Right lung (tissue), 5 donors: ENCODE measurements around the gene DNM3. TPM values are rescaled to one million over a fixed set of nuclear protein-coding genes. Genes with fewer than 3 reads are reported as not detected.

Experiments
- DNase-seq, 2 donors: peaks; one replicate each; pipeline ENCODE4 v3.0.0-alpha.2; 2013
- polyA plus RNA-seq, 5 donors: library from polyadenylated mRNA; unstranded; fragments of 120-200 nt; gene quantifications; one replicate each; pipeline versions ENCODE4 v1.2.1 to v1.2.3, GENCODE V29; 2013; ENCODE audit warnings: inconsistent platforms in 1 of 5, low replicate concordance in 1 of 5; ENCODE audit not compliant: insufficient read length in 5 of 5, insufficient read depth in 1 of 5

DNM3 gene
- polyA plus RNA-seq, 5 donors: 4.1 to 6.9 (median 5.2) TPM

DNA sequence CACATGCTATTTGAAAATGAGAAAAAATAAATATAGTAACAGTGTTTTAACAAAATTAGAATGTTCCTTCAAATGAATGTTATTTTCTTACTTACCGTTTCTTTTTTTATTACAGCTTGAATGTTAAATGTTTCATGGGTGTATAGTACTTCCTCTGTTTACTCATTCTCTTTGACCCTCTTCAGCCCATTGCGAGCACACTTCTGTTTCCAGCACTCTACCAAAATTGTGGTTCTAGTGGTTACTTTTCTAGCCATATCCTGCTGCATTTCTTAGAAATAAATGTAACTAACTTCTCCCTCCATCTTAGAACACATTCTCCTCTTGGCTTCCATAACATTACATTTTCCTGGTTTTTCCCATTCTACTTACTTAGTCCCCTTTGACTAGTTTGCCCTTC lies 389.2 kb downstream of the DNM3 start:
- no peak for DNase-seq

DNA sequence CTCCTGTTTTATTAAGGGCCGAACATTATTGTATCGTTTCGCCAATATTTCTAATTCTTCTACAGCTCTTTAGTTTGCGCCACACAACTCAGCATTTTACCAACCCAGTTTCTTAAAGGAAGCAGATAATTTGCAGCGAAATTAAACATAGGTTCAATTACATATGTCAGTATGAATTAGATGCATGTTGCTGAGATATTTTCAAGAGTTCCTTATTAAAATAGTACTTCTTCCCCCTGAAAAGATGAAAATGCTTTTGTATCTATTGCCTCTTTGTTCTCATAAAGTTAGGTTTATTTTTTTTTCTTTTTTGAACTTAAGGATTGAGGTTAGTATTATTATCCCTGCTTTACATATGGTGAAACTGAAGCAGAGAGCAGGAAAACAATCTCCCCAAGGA lies 395.7 kb downstream of the DNM3 start:
- no peak for DNase-seq

DNA sequence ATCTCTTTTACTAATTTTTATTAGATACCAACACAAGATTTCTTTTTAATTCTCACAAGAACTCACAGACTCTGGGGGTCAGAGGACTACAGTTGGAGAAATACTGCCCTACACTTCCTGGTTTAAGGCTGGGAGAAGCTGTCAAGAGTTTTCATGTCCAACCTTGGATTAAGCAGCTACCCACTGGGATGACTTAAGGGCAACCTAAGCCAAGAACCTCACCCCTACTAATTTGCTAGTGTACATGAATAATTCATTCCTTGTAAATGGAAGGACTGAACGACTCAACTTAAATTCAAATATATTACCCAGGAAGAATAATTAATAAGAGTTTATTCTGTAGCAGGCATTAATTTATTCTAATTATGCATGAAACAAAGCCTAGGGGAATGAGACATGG lies 396.9 kb downstream of the DNM3 start:
- DNase-seq: no peak

DNA sequence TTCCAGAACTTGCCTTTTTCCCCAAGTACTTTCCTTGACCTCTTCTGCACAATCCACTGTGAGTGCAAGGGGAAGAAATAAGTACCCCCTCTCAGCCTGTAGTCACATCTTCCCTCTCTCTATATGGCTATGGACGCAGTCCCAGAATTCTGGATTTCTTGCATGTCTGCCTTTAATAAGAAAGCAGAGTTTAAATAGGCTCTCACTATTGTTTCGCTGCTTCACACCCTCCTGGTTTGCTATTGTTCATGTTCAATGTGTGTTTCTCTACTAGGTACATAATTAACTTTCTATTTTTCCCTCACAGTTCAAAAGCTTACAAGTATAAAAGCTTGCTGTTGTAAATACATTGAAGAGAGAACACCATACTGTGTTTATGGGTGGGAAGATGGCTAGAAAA lies 397.7 kb downstream of the DNM3 start:
- no peak for DNase-seq

DNA sequence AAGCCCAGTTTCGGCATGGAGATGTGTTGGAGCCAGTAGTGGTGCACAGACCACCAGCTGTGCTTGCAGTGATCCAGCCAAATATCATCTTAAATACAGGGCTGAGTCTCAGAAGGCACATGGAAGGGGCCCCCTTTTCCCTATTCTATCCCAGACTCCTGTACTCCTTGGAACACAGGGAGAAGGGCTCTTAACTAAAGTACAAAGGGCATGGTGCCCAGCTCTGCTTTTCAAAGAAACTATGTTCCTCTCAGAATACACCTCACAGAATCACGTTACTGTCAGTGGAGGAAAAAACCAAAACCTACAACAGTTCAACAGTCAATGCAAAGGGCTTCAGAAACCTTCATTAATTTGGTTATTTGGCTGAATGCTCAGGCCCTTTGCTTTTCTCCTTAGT lies 398.6 kb downstream of the DNM3 start:
- peak; percentile 23 to 33 for DNase-seq

DNA sequence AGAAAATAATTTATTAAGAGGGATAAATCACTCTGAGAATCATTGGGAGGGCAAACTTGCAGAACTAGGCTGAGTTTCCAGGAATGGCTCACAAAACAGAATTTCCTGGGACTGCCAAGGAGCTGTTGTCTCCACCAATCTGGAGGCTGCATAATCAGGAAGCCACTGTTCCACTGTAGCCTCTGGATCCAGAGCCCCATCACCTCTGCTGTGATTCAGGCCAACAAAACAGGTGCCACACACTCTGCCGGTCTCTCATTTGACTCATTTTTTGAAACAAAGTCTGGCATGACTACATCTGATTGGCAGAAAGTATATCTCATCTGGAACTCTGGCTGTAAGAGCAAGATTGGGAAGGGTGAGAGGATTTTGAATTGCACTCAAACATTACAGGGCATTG lies 400.2 kb downstream of the DNM3 start:
- no peak for DNase-seq

DNA sequence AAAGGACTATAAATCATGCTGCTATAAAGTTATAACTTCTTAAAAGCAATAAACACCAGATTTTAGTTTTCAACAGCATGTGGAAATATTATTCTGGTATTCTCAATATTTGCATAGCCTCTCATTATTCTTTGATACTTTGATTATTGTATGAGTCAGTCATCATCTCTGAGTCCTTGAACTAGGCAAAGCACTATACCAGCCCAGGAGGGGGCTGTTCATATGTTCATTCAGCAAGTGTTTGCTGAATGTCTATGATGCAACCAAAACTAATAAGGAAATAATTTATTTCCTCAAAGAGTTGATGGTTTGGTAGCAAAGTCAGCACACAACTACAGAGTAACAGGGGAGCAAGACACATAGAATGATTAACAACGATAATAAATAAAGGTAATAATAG lies 403.6 kb downstream of the DNM3 start:
- DNase-seq: no peak

DNA sequence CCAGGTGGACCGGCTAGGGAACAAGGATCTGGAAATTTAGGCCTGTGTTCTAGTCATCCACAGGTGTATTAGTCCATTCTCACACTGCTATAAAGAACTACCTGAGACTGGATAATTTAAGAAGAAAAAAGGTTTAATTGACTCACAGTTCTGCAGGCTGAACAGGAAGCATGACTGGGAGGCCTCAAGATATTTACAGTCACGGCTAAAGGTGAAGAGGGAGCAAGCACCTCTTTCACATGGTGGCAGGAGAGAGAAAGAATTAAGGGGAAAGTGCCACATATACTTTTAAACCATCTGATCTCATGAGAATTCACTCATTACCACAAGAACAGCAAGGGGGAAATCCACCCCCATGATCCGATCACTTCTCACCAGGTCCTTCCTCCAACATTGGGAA lies 404.5 kb downstream of the DNM3 start:
- no peak for DNase-seq

DNA sequence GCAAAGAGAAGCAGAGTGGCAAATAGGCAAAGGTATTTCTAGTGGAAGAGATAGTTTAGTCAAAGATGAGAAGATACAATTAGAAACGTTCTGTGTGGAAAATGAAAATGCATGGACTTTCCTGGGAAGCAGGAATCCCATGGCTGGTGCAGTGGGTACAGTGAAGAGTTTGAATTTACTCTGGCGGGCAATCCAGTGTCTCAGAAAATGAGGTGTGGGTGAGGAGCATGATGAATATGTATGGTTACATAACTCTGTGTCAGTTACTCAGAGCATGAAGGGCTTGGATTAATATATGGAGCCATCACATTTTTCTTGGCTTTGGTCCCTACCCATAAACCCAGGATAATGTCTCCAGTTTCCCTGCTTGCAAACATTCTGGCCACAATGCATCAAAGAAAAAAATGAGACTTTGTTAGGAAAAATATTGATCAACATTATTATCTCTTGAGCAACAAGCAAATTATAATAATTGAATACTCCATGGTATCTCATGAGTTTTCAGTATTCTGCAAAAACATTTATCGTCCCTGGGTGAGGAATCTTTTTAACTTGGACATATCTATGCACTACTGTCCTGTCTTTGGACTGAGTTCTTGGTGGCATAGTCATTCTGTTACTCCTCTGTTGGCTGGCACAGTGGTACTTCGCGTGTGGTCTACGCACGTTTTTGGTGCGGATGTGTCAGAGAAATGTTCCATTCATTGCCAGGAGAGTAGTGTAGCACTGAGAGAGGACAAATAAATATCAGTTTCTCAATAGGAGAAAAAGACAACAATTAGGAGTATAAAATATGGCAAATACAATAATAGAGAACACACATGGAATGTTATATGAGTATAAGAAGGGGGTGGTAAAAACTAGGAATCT lies 405.5 kb downstream of the DNM3 start:
- no peak for DNase-seq

DNA sequence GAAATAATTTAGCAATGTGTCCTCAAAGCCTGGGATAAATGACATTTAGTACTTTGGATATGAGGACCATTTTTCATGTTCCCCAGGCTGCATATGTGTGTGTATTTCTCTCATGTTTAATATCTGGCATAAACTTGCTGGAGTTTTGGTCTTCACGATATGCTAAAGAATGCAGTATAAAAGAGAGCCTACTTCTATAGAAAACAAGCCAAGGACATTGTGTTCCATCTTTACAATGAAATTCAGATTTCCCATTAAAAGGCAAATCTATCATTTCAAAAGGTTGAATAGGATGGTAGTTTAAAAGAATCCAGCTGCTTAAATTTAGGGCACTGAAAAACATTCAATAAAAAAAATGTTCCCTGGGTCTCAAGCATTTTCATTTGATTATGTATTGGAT lies 410.2 kb downstream of the DNM3 start:
- no peak for DNase-seq

DNA sequence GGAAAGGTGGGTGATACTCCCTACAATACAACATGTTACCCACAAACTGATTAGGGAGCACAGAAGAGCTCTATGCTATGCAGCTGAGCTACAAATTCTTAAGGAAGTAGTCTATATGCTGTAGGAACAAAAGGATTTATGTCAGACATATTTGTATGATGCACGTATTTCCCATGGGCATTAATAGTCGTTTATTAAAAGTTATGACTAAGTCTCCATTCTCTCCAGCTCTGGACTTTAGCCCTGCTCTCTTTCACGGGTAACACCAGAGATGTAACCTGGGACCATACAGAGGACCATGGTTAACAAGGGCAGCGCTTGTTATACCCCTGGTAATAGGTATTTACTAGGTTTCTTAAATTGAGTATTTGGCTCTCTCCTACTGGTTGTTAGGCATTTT lies 411.0 kb downstream of the DNM3 start:
- DNase-seq: no peak

DNA sequence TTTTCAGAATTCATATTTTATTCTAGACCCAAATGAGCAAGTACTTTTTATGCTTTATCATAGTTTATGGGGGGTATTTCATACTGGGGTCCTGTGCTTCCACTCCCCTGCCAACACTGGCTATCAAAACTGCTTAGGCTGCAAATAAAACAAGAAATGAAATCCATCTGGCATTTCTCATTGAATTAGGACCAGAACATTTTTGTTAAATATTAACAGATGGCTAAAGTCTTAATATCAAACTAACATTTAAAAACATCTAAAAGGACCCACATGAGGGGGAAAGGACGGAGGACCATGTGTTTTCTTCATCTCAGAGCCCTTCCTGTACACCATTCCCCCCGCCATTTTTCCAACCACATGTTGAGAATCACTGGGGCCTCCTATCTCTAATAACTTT lies 411.7 kb downstream of the DNM3 start:
- DNase-seq: no peak

DNA sequence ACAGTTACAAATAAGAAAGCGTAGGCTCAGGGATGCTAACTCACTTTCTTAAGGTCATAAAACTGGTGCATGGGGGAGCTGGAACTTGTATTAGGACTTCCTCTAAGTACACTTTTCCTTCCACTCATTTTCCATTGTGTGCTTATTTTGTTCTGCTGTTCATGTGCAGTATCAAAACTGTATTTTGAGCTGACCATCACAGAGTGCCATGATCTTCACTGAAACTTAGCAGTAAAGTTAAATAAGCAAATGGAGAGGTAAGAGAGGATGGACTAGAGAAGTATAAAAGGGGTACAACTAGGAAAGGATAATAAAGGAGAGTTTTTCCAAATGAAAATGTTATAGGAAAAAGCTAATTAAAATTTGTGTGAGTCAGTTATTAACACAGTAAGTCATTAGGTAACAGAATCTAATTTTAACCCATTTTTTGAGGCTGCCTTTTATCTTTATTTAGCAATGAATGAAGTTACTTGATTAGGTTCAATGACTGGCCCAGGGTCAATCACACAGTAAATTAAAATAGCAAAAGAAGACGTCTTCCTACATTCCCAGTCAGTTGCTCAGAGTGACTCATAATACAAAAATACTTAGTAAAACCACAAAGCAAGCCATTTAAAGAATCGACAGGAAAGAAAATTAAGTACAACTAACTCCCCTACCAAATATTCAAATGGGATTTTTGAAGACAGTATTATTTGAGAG lies 413.4 kb downstream of the DNM3 start:
- no peak for DNase-seq

DNA sequence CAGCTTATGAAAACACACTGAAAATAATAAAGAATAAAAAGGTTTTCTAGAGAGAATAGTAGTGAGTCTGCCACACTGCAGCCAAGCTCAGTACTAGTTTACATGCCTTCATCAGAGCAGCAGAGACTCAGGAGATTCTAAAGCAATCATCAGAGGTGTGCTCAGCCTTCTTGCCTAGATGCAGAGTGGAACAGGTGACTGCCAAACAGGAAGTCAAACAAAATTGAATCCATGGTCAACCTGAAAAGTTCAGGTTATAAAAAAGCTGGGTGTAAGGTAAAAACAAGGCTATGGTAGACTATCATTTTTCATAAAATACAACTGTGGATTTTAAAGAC lies 413.9 kb downstream of the DNM3 start:
- DNase-seq: no peak

DNA sequence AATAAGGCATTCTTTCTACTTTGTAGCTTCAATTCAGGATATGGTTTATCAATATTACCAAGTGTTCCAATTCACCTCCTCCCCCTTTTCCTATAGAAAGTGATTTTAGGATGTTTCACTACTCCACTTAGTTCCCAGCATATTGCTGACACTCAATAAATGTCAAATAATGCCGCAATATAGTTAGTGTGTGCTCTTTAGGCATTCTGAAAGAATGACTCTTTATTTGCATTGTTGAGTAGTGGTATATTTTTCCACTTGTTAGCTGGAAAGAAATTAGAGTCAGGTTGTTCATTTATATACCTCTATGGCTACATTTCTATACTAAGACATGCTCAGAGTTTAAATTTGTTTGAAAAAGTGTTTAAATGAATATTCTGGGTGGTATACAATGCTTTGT lies 424.6 kb downstream of the DNM3 start:
- DNase-seq: no peak

DNA sequence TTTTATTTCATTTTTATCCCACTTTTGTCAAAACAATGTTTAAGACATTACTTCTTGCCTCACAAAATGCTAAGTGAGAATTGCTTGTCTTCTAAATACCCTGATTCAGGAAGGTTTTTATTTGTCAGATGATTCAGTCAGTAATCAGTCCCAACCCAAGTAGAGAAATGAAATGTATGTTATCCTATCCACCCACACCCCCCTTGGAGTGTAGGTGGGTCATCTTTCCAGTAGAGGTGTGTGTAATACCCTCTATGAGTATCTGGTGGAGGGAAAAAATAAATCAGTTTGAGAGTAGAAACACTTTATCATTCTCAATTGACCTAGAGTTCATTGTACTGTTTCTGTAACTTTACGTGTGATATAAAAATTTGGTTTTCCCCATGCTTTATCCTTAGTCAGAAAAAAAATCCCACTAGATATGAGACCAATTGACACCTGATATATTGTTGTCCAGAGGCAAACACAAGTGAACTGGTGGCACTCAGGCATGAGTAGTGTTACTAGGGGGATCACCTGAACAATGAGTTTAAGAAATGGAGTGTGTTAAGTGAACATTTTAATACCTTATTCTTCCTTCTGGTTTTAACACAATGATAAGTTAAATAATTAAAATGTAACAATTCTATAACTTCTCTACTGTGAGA lies 425.4 kb downstream of the DNM3 start:
- no peak for DNase-seq

DNA sequence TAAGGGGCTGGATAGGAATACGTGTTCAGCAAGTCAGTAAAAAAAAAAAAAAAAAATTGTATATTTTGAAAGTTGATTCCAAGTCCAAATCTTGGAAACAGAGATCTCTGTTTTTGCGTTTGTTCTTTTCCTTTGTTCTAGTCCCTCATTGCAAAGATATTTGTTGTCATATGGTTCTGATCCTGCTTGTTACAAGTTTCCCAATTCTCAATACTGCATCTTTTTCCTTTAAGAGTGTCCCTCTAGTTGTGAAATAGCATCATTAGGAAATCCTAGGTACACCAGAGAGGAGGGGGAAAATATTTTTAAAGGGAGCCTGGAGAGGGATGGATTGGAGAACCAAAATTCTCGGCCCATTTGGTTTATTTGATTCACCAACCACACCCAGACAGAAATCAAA lies 426.9 kb downstream of the DNM3 start:
- DNase-seq: no peak

DNA sequence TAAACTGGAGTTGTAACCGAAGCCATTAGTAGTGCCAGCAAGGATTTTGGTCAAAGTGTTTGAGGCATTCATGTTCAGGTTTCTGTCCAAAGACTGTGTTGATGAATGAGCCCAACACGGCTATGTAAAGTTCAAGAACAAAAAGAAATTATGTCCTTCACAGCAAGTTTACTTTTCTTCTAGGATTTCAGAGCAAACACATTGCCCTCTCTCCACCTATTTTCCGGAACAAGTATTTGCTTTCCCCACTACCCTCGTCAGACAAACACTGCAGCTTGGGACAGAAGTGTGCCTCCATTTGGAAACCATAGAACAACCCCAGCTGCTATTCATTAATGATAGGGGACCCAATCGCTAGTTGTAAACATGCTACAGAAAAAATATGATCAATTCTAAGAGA lies 427.8 kb downstream of the DNM3 start:
- no peak for DNase-seq

DNA sequence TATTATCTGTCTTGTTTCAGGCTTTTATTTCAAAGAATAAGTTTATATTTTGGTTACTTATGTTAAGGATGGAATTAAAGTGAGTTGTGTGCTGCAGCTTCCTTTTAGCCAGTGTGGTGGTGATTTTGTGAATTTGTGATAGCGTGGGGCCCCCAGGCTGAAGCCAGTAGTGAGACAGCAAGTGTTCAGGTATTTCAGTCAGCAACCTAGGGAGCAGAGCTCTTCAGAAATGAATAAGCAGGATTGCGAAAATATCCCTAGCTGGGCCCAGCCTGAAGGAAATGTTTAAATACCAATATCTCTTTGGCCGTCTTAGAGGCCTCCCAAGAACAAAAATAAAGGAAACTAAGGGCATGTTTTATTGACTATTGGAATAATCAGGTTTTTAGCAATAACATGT lies 428.3 kb downstream of the DNM3 start:
- DNase-seq: no peak

DNA sequence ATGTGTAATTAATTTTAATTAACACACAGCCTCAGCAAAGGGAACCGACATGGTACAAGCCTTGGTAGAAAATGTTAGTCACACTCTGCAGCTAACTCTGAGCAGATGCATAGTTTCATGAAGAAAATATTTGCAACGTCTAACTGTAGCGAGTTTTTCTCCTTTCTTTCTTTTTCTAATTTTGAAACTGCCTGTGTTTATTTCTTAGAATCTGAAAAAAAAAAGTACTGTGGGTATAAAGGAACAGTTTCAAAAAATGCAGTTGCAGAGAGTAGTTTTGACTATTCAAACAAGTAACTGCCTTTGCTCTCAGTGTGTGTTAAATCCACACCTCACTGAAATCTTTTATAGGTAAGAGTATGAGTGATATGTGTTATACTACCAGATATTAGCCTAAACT lies 429.3 kb downstream of the DNM3 start:
- no peak for DNase-seq

DNA sequence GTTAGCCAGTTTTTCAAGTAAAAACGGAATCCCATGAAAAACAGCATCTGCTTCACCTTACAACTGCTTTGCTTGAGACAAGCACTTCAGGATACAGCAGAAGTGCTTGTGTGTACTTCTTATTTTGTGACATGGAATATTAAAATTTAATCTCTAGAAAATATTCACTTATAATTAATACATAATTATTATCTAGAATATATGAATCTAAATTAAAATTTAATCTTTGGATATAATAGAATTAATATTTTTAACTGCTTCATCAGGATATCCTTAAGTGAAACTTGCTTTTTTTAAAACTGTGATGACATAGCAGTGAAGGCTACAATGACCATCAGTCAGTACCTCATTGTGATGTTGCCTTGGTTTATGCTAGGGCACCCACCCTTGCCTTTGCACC lies 430.8 kb downstream of the DNM3 start:
- no peak for DNase-seq

DNA sequence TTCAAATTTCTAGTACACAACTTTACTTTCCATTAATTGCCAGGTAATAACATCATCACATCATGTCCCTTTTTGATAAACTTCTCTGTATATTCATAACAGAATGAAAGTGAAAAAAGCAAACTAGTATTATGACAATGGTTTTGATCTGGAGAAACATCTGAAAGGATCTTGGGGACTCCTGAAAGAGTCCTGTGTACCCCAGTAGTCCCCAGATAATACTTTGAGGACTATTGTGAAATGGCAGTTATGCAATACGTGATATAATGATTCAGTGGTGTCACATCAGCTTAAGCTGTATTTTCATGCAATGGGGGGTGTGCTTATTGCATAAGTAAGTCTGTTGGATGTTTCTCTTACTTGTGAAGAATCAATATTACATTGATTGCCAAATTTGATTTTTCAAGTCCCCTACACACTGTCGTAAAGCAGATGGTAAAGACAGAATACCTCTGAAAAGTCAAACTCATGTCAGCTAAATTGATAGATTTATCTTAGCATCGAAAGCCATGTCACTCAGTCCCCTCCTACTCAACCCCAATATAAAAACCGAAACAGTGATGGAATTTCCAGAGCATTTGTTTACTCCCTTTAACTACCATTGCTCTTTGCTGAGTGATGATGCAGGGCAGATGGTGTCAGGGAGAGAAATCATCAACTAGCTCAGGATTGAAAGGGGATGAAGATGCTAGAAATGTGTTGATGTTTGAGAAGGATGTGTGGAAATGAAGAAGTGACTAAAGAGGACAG lies 432.5 kb downstream of the DNM3 start:
- no peak for DNase-seq
